Measurements from ENCODE around the gene HOXA11.

HOXA11 gene

GRCh38 chr7:27208998-27209397 lies 24.0 kb upstream of the HOXA11 start:
- DNase-seq = no peak
- intact Hi-C loops (cut with DNase I) = no loop called here

DNA sequence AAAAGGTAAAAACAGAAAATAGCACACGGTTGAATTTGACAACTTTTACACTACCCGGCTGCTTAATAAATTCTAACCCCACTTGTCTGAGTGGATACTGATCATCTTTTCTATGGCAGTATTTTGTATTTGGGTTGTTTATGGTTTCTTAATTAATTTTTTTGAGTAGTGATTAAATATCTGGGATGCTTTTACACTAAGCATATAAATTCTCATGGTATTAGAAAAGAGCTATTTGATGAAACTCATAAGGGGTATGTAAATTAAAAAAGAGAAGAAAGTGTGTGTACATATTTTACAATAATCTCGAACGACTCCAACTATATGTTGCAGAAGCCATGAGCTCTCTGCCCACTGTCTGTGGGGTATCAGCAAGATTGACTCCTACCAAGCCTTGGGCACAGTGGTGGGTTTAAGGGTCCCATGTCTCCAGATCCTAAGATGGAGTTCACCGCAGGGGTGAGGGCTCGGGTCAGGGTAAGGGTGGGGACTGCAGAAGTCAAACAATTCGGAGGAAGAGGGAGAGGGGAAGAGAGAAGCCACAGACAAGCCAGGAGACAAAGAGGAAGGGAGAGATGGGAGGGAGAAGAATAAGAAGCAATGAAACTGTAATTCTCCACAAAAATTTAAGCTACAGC lies 22.4 kb upstream of the HOXA11 start:
- intact Hi-C loops (cut with DNase I) = no loop called here
- no peak for DNase-seq

DNA sequence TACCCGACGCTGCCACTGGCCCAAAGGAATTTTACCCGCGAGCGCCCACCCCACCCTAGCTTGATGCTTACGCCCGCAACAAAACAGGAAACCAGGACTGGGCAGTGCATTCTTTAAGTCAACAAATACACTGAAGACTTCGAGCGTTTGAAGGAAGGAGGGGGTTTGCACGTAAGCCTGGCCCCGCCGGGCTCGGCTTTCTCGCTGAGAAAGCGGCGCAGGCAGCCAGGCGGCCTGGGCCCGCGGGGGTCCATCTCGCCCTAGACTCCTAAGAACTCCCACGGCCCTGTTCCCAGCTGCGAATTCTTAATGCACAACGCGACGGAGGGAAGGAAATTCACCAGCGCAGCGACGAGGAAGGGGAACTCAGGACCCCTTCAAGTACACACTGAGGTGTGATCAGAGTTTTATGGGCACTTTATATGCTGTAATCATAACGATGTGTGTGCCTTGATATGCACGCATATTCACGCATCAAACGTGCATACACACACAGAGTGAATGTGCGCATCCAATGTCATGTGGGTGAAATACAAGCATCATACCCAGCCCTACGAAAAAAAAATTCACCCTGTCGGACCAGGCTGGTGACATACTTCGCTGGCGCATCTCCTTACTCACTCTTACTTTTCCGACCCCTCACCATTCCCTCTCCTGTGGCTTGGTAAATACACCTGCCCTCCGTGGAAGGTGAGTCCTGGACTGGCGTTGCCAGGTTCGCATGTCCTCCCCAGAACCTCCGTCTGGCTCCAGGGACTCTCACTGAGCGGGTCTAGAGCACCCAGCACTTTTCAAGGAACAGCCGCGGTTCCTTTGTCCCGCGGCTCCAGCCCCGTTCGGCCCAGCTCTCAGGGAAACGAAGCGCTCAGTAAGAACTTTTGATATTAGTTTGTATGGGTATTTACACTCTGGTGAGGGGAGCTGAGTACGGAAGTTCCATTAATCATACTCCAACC lies 20.6 kb upstream of the HOXA11 start:
- peak in 2 of 42 donors; percentile 1 to 4 for DNase-seq
- intact Hi-C loops (cut with DNase I) = no loop called here

- DNase-seq = peak in 3 of 42 donors; percentile 14 to 44 (median 18)
- intact Hi-C loops (cut with DNase I) = no loop called here
These were observed 19.9 kb upstream of the HOXA11 start for GRCh38 chr7:27204851-27205322.

GRCh38 chr7:27203964-27204594 lies 19.0 kb upstream of the HOXA11 start:
- no peak for DNase-seq
- intact Hi-C loops (cut with DNase I) = no loop called here

DNA sequence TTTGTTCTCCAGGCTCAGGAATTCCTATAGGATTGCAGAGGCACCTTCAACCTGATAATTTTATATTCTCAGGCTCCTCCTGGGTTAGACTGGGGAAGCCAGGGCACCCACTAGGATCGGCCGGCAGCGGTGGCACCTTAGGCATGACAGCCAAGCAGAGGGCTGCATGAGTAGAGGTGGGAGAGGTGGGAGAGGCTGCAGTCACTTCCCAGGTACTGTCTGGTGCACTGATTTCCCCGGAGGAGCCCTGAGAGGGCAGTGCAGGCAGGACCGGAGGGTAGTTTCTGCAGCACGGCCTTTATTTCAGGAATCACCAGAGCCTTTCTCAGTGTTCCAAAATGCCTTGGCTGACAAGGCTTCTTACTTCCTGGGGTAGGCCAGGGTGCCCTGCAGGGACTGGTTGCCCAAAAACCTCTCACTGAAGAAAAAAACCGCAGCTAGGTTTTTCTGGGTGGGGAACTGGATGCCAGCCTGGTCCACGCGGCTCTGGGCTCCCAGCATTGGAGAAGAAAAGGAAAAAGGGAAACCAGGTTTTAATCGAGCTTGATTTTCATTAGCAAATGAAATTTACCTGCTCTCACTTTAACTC lies 18.4 kb upstream of the HOXA11 start:
- intact Hi-C loops (cut with DNase I) = no loop called here
- DNase-seq = peak in 3 of 42 donors; percentile 14 to 35 (median 23)

DNA sequence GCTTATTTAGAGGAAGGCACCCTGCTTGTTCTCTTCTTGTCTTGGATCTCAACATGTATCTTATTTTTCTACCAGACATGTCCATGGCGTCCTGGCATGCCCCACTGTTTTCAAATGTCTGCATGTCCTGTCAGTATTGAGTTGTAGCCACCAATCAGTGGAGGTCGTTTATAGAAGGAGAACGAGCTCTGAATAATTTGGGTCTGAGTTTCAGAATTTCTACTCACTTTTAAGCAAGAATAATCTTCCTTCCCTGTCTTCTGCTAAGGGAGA lies 17.8 kb upstream of the HOXA11 start:
- DNase-seq = peak in 2 of 42 donors; percentile 4 to 5
- intact Hi-C loops (cut with DNase I) = no loop called here

DNA sequence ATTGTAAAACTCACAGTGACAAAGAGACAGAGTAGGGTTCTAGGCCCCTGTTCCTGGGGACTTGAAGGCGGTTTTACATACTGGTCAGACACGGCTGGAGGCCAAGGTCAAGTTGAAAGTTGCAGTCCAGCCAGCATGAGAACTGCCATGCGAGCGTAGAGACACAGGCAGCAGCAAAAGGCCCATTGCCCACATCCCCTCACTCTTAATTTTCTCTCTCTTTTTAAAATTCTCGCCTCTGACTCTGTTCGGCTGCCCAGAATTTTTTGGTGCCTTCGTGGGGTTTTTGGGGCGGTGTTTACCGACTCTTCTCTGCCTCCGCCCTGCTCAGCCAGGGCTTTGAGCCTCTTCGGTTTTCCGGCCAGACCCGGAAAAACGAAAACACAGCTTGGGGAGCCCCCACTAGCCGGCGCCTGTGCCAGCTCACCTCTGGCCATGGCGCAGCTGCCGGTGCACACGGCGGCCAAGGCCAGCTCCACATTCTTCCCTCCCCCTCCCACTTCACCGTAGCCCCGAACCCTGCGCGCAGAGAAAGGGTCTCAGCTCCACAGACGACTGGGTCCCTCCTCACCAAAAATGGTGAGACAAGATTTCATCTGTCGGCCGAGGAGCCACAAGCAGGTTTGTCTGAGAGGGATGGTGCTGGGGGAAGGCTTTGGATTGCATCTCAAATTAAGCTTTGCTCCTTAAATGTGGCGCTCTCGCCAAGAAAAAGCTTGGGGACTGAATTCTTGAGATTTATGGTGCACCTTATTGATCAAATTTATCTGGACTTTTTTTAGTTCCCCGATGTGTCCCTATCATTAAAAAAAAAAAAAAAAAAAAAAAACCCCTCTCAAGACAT lies 17.2 kb upstream of the HOXA11 start:
- peak in 5 of 42 donors; percentile 7 to 41 (median 18) for DNase-seq
- intact Hi-C loops (cut with DNase I) = no loop called here

- intact Hi-C loops (cut with DNase I) = no loop called here
These were observed 16.6 kb upstream of the HOXA11 start for GRCh38 chr7:27201580-27202017.

GRCh38 chr7:27200761-27201579 lies 15.9 kb upstream of the HOXA11 start:
- DNase-seq = peak in 6 of 42 donors; percentile 12 to 45 (median 23)
- intact Hi-C loops (cut with DNase I) = no loop called here

More at GRCh38 chr7:27201580-27202017, 16.6 kb upstream of the HOXA11 start:
- DNase-seq = peak in 3 of 42 donors; percentile 2 to 23 (median 9)

DNA sequence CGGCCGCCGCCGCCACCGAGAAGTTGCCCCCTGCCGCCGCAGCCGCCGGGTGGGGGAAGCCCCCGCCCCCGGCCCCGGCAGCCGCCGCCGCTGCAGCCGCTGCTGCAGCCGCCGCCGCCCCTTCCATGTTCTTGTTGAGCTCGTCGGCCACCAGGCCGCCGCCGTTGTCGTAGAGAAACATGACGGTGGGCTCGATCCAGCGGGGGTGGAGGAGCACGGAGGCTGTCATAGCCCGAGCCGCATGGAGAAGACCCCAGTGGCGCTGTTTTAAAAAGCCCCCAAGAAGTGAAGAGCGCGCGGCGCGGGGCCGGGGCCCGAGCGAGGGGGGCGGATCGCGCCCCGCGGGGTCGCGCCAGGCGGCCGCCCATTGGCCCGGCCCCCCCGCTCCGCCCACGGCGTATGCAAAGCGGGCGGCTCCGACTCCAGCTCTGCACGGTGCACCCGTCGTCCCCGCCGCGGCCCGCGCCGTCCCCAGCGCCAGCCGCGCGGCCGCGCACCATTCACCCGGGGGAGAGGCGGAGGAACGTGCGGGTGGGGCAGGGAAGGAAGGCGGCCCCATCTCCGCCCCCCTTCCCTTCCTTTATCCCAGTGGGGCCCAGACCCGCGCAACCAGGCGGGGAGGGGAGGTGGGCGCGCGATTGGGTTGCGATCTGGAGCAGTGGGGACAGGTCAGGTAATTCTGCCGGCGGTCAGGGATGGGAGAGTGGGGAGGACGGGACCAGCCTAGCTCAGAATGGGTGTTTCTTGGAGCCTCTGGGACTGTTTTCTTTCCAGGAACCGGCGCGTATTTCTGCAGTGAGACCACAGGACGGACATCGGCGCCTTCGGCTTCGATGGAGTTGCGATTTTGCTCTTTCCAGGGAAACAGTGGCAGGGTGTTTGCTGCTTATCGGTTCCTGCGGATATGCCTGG lies 15.1 kb upstream of the HOXA11 start, which contains the start of gene HOXA13:
Gene HOXA13, minus strand, starts transcription at position 243 of the 912 bp plus-strand sequence. Its CDS starts 14 bp downstream, at position 229.
- peak in 4 of 42 donors; percentile 3 to 36 (median 22) for DNase-seq
- intact Hi-C loops (cut with DNase I) = loop anchor here (5.0 to 10.0 kb wide), 2 partner anchors 375 to 722 kb away; no protein-coding TSS in a partner anchor

GRCh38 chr7:27198871-27199801 lies 14.1 kb upstream of the HOXA11 start:
- intact Hi-C loops (cut with DNase I) = loop anchor here (5.0 to 10.0 kb wide), 2 partner anchors 376 to 723 kb away; no protein-coding TSS in a partner anchor
- DNase-seq = peak in 4 of 42 donors; percentile 12 to 37 (median 26)

GRCh38 chr7:27198138-27198841 lies 13.3 kb upstream of the HOXA11 start:
- peak in 4 of 42 donors; percentile 3 to 32 (median 18) for DNase-seq

More at GRCh38 chr7:27198138-27198841, 13.3 kb upstream of the HOXA11 start:
- intact Hi-C loops (cut with DNase I) = loop anchor here (5.0 to 10.0 kb wide), 2 partner anchors 377 to 724 kb away; no protein-coding TSS in a partner anchor
